LNCAP (cell line): ENCODE data around the gene PODN.

Source experiments
- TF ChIP-seq, protein P1 (sequence below): fragments of 450-650 bp; IDR thresholded peaks from 2 replicates; pipeline ENCODE4 v1.5.1; 2017; ENCODE audit warnings: mild to moderate bottlenecking

The PODN gene

DNA sequence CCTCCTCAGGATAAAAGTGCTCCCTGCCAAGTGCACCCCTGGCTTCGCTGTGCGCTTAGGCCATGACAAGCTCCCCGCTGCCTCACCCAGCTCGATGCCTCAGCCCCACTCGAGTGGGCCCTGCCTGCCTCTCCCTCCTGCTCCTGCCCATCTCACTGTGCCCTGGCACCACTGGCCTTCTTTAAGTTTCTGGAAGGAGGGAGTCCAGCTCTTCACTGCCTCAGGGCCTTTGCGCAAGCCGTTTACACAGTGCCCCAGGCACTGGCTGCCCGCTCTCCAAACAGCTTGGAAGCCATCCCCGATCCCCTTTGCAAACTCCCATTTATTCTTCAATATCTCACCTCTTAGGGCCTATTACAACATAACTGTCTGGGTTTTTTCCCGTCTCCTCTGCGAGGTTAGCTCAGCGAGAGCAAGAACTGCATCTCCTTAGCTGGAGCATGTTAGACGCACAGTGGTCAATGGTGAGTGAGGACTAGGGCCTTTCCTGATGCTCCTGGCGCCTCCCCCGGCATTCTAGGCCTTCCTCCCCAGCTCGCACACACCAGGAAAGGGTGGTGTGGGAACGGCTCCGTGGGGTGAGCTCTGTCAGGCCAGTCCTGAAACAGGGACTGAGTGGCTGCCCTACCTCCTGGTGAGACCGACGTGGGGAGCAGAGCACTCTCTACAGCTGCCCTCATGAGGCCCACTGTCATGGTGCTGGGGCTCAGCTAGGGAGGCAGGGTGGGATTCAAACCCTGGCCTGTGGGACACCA lies 31.9 kb downstream of the PODN start:
- TF ChIP-seq, protein P1, sequence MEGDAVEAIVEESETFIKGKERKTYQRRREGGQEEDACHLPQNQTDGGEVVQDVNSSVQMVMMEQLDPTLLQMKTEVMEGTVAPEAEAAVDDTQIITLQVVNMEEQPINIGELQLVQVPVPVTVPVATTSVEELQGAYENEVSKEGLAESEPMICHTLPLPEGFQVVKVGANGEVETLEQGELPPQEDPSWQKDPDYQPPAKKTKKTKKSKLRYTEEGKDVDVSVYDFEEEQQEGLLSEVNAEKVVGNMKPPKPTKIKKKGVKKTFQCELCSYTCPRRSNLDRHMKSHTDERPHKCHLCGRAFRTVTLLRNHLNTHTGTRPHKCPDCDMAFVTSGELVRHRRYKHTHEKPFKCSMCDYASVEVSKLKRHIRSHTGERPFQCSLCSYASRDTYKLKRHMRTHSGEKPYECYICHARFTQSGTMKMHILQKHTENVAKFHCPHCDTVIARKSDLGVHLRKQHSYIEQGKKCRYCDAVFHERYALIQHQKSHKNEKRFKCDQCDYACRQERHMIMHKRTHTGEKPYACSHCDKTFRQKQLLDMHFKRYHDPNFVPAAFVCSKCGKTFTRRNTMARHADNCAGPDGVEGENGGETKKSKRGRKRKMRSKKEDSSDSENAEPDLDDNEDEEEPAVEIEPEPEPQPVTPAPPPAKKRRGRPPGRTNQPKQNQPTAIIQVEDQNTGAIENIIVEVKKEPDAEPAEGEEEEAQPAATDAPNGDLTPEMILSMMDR, result no peak

DNA sequence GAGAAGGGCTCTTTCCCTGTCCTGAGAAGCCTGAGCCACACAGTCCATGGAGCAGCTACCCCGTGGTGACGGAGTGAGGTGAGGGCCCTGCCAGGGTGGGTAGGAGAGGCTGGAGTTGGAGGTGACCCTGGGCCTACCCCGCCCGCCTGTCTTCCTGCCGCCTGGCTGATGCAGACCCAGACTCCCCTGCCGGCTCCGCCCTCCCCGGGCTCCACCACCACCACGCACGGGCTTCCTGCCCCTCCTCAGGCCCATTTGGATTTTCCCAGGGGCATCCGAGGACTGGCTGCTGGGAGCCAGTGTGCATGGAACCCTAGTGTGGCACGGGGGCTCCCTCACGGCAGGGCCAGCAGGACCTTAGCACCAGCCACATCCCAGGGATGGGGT lies 32.5 kb downstream of the PODN start:
- TF ChIP-seq, protein P1, result no peak

DNA sequence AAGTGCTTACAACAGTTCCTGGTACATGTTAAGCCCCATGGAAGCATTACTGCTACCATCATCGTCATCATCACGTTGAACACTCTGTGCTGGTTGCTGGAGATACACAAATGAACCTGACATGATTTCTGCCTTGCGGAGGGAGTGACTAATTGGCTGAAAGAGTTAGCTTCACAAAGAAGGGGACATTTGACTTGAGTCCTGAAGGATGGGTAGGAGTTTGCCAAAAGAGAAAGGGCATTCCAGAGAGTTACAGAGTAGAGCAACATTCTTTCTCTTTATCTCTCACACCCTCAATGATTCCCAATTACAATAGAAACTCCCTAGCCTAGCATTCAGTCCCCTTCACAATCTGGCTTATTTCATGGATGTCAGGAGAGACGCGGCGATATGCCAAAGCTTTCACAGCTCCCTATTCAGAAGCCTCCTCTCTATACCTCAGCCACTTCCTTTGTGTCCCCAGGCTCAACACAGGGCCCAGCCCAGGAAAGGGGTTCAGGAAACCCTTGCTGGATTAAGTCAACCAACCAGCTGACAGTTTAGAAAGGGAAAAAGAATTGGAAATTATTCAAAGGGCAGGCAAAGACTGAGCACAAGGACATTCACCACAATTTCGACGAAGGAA lies 42.4 kb downstream of the PODN start:
- TF ChIP-seq, protein P1, result no peak

DNA sequence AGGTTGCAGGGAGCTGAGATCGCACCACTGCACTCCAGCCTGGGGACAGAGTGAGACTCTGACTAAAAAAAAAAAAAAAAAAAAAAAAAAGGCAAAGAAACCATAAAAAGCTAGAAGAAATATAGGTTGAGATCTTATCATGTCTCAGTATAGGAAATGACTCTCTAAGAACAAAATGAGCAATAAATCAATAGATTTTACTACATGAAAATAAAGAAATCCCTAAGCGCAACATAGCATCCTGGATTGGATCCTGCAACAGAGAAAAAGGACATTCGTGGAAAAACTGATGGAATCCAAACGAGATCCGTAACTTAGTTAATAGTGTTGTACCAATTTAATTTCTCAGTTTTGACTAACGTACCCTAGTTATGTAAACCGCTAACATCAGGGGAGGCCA lies 45.1 kb downstream of the PODN start:
- TF ChIP-seq, protein P1, result no peak

DNA sequence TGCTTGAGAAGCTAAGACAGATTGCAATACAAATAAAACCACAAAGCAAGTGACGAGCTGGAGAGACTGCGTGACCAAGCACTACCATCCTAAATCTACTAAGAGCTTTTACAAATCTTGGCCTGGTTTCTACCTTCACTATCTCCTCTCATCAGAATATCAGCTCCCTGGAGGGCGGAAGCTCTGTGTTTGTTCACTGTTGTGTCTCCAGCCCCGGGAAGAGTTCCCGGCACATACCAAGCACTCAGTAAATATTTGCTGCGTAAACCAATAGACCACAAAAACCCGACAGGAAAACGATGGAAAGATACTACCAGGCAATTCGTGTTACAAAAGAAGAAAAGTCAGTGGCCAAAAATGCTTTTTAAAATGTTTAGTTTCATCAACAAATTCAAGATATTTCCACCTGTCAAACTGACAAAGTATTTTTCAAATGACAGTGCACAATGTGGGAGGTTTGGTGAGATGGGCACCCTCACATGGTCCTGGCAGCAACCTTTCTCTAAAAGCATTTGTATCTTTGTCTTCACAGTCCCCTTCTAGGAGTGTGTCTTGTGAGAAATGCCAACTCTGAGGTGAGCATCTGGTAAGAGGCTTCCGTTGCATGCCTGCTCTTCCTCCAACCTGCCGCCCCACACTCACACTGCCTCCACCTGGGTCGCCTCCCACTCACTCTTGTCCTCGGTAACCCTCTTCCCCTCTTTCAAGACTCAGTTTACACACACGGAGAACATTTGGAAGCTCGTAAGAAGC lies 45.7 kb downstream of the PODN start:
- TF ChIP-seq, protein P1, result no peak

DNA sequence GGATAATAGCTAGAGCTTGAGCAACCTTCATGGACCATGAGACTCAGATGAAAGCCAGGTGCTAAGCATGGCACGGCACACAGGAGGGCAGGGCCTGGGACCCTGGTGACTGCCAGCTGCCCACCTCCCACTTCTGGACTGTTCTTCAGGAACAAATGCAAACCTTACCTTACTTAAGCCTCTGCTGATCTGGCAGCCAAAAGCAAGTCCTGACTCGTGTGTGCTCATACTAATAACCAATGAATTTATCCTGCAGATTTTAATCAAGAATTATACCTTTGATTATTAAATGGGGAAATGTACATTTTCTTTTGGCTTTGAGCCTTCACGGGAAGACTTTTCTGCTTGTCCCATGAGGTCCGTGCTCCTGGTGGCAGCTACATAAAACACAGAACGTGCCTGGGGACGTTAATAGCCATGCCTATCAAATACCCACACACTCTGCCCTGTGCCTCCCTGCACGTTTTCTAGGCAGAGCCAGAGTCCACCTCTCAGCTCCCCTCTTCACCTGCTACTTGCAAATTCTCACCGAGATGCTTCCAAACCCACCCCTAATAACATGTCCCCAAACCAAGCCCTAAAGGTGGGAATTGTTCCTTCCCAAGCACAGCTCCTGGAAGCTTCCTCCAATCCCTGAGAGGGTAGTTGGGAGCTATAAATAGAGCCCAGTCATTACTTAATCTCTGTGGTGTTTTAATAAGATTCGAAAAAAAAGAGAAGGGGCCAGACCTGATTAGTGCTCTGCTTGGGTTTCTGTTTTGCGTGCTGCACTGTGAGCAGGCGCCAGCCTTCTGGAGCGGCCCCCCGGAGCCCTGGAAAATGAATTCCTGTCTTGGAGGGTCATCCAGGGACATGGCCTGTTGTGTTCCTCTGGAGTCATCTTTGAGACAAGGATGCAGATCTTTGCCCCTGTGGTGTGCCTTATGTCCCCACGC lies 46.9 kb downstream of the PODN start:
- TF ChIP-seq, protein P1, result no peak
